Hepatocyte (in vitro differentiated cells): ENCODE results near the gene USO1. TPM values are rescaled to one million over a fixed set of nuclear protein-coding genes. Genes with fewer than 3 reads are reported as not detected.
"Not testable (repeated sequence)": the region's sequence is repeated elsewhere in the genome, so short reads cannot be mapped to it uniquely, and the experiment has no call there.

Source experiments
- DNase-seq: peaks from one replicate; pipeline ENCODE4 v3.0.0-alpha.2; 2016; ENCODE audit warnings: low spot score
- H2AFZ ChIP-seq: fragments of 200-600 bp; sonication (generic); 2 replicates; pipeline ENCODE4 v1.6.0; 2016; ENCODE audit warnings: antibody characterized with exemption, mild to moderate bottlenecking
- H3K27ac ChIP-seq: fragments of 200-600 bp; sonication (generic); 2 replicates; pipeline ENCODE4 v1.5.1; 2016; ENCODE audit warnings: mild to moderate bottlenecking
- H3K27me3 ChIP-seq: fragments of 200-600 bp; sonication (generic); 2 replicates; pipeline ENCODE4 v1.6.1; 2016
- H3K36me3 ChIP-seq: fragments of 200-600 bp; sonication (generic); replicated peaks from 2 replicates; pipeline ENCODE4 v1.5.1; 2016; ENCODE audit warnings: low read depth; ENCODE audit not compliant: insufficient read depth
- H3K4me1 ChIP-seq: fragments of 200-600 bp; sonication (generic); 2 replicates; pipeline ENCODE4 v1.5.1; 2016; ENCODE audit warnings: mild to moderate bottlenecking, moderate library complexity; ENCODE audit not compliant: insufficient read depth
- H3K4me2 ChIP-seq: fragments of 200-600 bp; sonication (generic); 2 replicates; pipeline ENCODE4 v1.6.0; 2016
- H3K4me3 ChIP-seq: fragments of 200-600 bp; sonication (generic); 2 replicates; pipeline ENCODE4 v1.5.1; 2016; ENCODE audit warnings: mild to moderate bottlenecking
- H3K79me2 ChIP-seq: fragments of 200-600 bp; sonication (generic); 2 replicates; pipeline ENCODE4 v1.6.0; 2017; ENCODE audit warnings: mild to moderate bottlenecking
- H3K9me2 ChIP-seq: fragments of 200-600 bp; sonication (generic); replicated peaks from 2 replicates; pipeline ENCODE4 v1.6.0; 2017; ENCODE audit warnings: mild to moderate bottlenecking; ENCODE audit not compliant: insufficient read depth
- H3K9me3 ChIP-seq: fragments of 200-600 bp; sonication (generic); 2 replicates; pipeline ENCODE4 v1.5.1; 2016; ENCODE audit warnings: low read depth, mild to moderate bottlenecking
- H4K20me1 ChIP-seq: fragments of 200-600 bp; sonication (generic); 2 replicates; pipeline ENCODE4 v1.6.0; 2016; ENCODE audit warnings: mild to moderate bottlenecking; ENCODE audit not compliant: insufficient read depth, poor library complexity, severe bottlenecking
- CTCF ChIP-seq: fragments of 200-600 bp; sonication (generic); IDR thresholded peaks from 2 replicates; pipeline ENCODE4 v1.5.1; 2016; ENCODE audit warnings: antibody characterized with exemption, mild to moderate bottlenecking; ENCODE audit not compliant: poor library complexity
- EZH2 ChIP-seq: fragments of 200-600 bp; sonication (generic); IDR thresholded peaks from 2 replicates; pipeline ENCODE4 v1.6.1; 2016; ENCODE audit warnings: antibody characterized with exemption, mild to moderate bottlenecking, borderline replicate concordance
- EZH2phosphoT487 ChIP-seq: fragments of 200-600 bp; sonication (generic); IDR thresholded peaks from one replicate; pipeline ENCODE4 v1.6.1; 2018; ENCODE audit warnings: antibody characterized with exemption, mild to moderate bottlenecking, low read depth, moderate library complexity; ENCODE audit not compliant: unreplicated experiment, severe bottlenecking
- WGBS: methylation state at CpG from one replicate; pipeline ENCODE4 v1.1.6; 2016; ENCODE audit warnings: low lambda C conversion rate; ENCODE audit errors: missing lambda C conversion rate; 5-methylcytosine and 5-hydroxymethylcytosine counted together
- polyA plus RNA-seq: library from polyadenylated mRNA; unstranded; fragments of >200 nt; fragmentation: Nextera tagmentation; extraction: Ambion mirVana; gene quantifications from 2 replicates; pipeline ENCODE4 v1.2.1, GENCODE V29; 2016
- total RNA-seq: library from RNA; depleted of rRNA; stranded (reverse); fragments of >200 nt; gene quantifications from 2 replicates; pipeline ENCODE4 v1.2.3, GENCODE V29; 2014

Gene USO1
- total and polyA plus RNA-seq, 2 experiments from 2014 or later: 50.4 to 113 TPM

GRCh38 chr4:75685546-75686189 lies 38.7 kb upstream of the USO1 start:
- Histone ChIP-seq H3K4me3 (no peak overlapping the region), H3K4me2 (no peak overlapping the region), H3K27ac (no peak overlapping the region), H3K27me3 (no peaks in the 10 kb centered on the region), H3K9me3 (no peaks in the 10 kb centered on the region), H3K9me2 (no peaks in the 10 kb centered on the region), H3K4me1 (no peaks in the 10 kb centered on the region), H2AFZ (no peak overlapping the region), H4K20me1 (no peaks in the 10 kb centered on the region), H3K36me3 (no peaks in the 10 kb centered on the region), H3K79me2 (no peaks in the 10 kb centered on the region)
- TF ChIP-seq CTCF: no peak
- no peak for TF ChIP-seq EZH2phosphoT487
- no peak for TF ChIP-seq EZH2
- 84% methylated on average over 2 of the region's 2 CpGs for WGBS
- no peak for DNase-seq

- Histone ChIP-seq H3K27me3 (no peaks in the 10 kb centered on the region), H3K4me2 (no peak overlapping the region), H3K4me1 (no peaks in the 10 kb centered on the region), H3K36me3 (no peaks in the 10 kb centered on the region), H2AFZ (no peak overlapping the region), H4K20me1 (no peaks in the 10 kb centered on the region), H3K9me2 (no peaks in the 10 kb centered on the region), H3K9me3 (no peaks in the 10 kb centered on the region), H3K27ac (no peak overlapping the region), H3K79me2 (no peaks in the 10 kb centered on the region), H3K4me3 (no peak overlapping the region)
- TF ChIP-seq EZH2phosphoT487: no peak
- no peak for TF ChIP-seq EZH2
- no peak for TF ChIP-seq CTCF
- whole genome bisulfite sequencing: 100% methylated on average over 1 of the region's 3 CpGs
- DNase-seq: no peak
Measured at GRCh38 chr4:75686346-75686745, 38.0 kb upstream of the USO1 start.

- H3K9me3 ChIP-seq, H3K27me3 ChIP-seq, H3K36me3 ChIP-seq, H3K4me1 ChIP-seq, DNase-seq, H3K27ac ChIP-seq, H3K9me2 ChIP-seq, H3K4me3 ChIP-seq, H2AFZ ChIP-seq, H3K79me2 ChIP-seq, H3K4me2 ChIP-seq, H4K20me1 ChIP-seq: not testable (repeated sequence)
- WGBS: 100% methylated on average over 1 of the region's 1 CpG
Measured at GRCh38 chr4:75687125-75687524, 37.3 kb upstream of the USO1 start.

- DNase-seq, H3K4me1 ChIP-seq, H3K9me3 ChIP-seq, H3K4me2 ChIP-seq, H4K20me1 ChIP-seq, H3K9me2 ChIP-seq, H3K36me3 ChIP-seq, H2AFZ ChIP-seq, H3K27ac ChIP-seq, H3K4me3 ChIP-seq, H3K27me3 ChIP-seq, H3K79me2 ChIP-seq: not testable (repeated sequence)
- 99% methylated on average over 5 of the region's 5 CpGs for WGBS
Measured at GRCh38 chr4:75692066-75692465, 32.3 kb upstream of the USO1 start.
